ENCODE results near the gene EGLN3. TPM values are rescaled to one million over a fixed set of nuclear protein-coding genes. Genes with fewer than 3 reads are reported as not detected.

Gene EGLN3
- total and polyA plus RNA-seq, 2 of the 13 experiments (the other 11 are each of a cell fraction or from before 2014, with no cell fraction given) = 0.18 to 27.3 TPM

DNA sequence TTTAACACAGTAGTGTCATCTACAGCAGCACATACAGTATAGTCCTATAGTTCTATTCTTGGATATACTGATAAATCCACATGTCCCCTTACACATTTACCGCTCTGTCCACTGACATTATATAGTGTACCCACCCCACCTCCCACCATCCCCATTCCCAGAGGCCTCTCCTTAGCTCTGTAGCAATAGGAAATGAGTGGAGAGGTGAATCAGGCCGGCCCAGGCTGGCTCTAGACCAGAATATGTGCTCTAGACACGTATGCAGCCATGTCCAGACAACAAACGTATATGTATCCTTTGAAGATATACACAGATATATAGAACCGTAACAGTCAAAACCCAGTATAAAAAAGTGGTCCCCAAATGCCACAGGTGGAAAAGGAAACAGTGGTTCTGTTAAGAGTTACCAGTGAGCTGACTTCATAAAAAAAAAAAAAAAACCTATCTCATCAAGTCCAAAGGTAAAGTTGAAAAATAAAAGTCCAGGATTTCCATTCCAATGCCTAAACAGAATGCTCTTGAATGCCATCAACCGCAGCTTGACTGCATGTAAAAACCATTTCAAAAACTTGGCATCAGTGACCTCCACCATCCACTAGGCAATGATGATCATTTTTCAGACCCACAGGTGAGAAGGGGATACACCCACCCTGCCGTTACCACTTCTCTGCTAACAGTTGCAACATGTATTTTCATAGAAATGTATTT lies 16.7 kb downstream of the EGLN3 start (continued):
- TF ChIP-seq, protein P1, sequence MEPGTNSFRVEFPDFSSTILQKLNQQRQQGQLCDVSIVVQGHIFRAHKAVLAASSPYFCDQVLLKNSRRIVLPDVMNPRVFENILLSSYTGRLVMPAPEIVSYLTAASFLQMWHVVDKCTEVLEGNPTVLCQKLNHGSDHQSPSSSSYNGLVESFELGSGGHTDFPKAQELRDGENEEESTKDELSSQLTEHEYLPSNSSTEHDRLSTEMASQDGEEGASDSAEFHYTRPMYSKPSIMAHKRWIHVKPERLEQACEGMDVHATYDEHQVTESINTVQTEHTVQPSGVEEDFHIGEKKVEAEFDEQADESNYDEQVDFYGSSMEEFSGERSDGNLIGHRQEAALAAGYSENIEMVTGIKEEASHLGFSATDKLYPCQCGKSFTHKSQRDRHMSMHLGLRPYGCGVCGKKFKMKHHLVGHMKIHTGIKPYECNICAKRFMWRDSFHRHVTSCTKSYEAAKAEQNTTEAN (CRISPR knock-in tag; conservative IDR thresholded peaks at IDR 0.05) = no peak

GRCh38 chr14:33933386-33933933 lies 17.4 kb downstream of the EGLN3 start:
- in situ Hi-C loops (cut with HindIII; ENCODE audit: extremely low pct_ligation_motif_present, low pct_unique_long_range_greater_than_20kb) = no loop called here
- no peaks in the 10 kb centered on the region for H3K9me3 ChIP-seq (ENCODE audit: low read length)
- H3K9ac ChIP-seq (ENCODE audit: insufficient read depth, low read depth, low read length) = no peak overlapping the region
- TF ChIP-seq EZH2 (conservative IDR thresholded peaks at IDR 0.05; ENCODE audit: low read depth, low read length) (0 out of 2 replicates have a peak, but pooled peaks have one; percentile 48), SOX5 (CRISPR knock-in tag; IDR thresholded peaks at IDR 0.05; ENCODE audit: borderline replicate concordance) (no peak)
- FAIRE-seq (no peak), ATAC-seq (no peak), DNase-seq (ENCODE audit: low spot score) (no peak)
- no peaks in the 10 kb centered on the region for H3K27me3 ChIP-seq (ENCODE audit: control insufficient read depth in 1 of 2, insufficient read depth in 2 of 2, low read length in 2 of 2)
- H3K27ac ChIP-seq (ENCODE audit: extremely low read length, insufficient read depth, low read length) = no peak overlapping the region
- H3K4me3 ChIP-seq (replicated peaks in 1 of 3; ENCODE audit: insufficient read depth in 1 of 3, low read depth in 2 of 3, low read length in 3 of 3) = no peak overlapping the region
- 48% methylated on average over 8 of the region's 8 CpGs for WGBS (ENCODE audit: low lambda C conversion rate)
- H3K4me1 ChIP-seq (ENCODE audit: insufficient read depth, low read length) = peaks cover 24% of the 10 kb centered on the region
- BruUV-seq (replicated peaks) = no TSS peak
- peaks cover 2% of the 10 kb centered on the region for H3K79me2 ChIP-seq (ENCODE audit: insufficient read depth, low read length)
- intact Hi-C loops (cut with micrococcal nuclease; ENCODE audit: unreplicated experiment) = no loop called here
- H2AFZ ChIP-seq (ENCODE audit: low read length) = no peak overlapping the region
- no peaks in the 10 kb centered on the region; the same call in 1 of the 2 replicates for H4K20me1 ChIP-seq (ENCODE audit: insufficient read depth, low read length)
- CTCF ChIA-PET (ENCODE audit: low intra/inter-chr PET ratio, low total read pairs) = no interaction called here
- POLR2A ChIA-PET = no interaction called here
- no peak overlapping the region for H3K4me2 ChIP-seq (ENCODE audit: low read depth, low read length)
- H3K36me3 ChIP-seq (replicated peaks in 1 of 2; ENCODE audit: control insufficient read depth in 1 of 2, insufficient read depth in 2 of 2, low read length in 2 of 2) = no peaks in the 10 kb centered on the region; a peak in 1 of 5 replicates
